ENCODE data around the gene ZFYVE28.
A peak's percentile ranks its signal among the peaks of the same experiment; 100 is the strongest.

The ZFYVE28 gene

GRCh38 chr4:2300431-2301224 is 117.8 kb downstream of the ZFYVE28 start:
- no peak for DNase-seq

- DNase-seq = no peak
Measured at GRCh38 chr4:2299794-2300193, 118.7 kb downstream of the ZFYVE28 start.

GRCh38 chr4:2298532-2298991 is 119.9 kb downstream of the ZFYVE28 start:
- DNase-seq = no peak

- no peak for DNase-seq
Measured at GRCh38 chr4:2297606-2298531, 120.6 kb downstream of the ZFYVE28 start.

- DNase-seq = no peak
Measured at GRCh38 chr4:2296631-2297601, 121.5 kb downstream of the ZFYVE28 start.

GRCh38 chr4:2295900-2296442 is 122.5 kb downstream of the ZFYVE28 start:
- DNase-seq = no peak

GRCh38 chr4:2295500-2295899 is 122.9 kb downstream of the ZFYVE28 start:
- no peak for DNase-seq

- DNase-seq = no peak
Measured at GRCh38 chr4:2292646-2293108, 125.8 kb downstream of the ZFYVE28 start.

GRCh38 chr4:2291705-2292645 is 126.5 kb downstream of the ZFYVE28 start:
- DNase-seq = no peak

- DNase-seq = peak; percentile 56
Measured at GRCh38 chr4:2290974-2291704, 127.3 kb downstream of the ZFYVE28 start.

GRCh38 chr4:2290488-2290887 is 128.0 kb downstream of the ZFYVE28 start:
- DNase-seq = no peak

GRCh38 chr4:2289955-2290333 is 128.5 kb downstream of the ZFYVE28 start:
- DNase-seq = no peak

- no peak for DNase-seq
Measured at GRCh38 chr4:2289311-2289954, 129.0 kb downstream of the ZFYVE28 start.

GRCh38 chr4:2288051-2288541 is 130.3 kb downstream of the ZFYVE28 start:
- no peak for DNase-seq

- no peak for DNase-seq
Measured at GRCh38 chr4:2287594-2287915, 130.9 kb downstream of the ZFYVE28 start.

GRCh38 chr4:2286904-2287593 is 131.4 kb downstream of the ZFYVE28 start:
- no peak for DNase-seq

- DNase-seq = no peak
Measured at GRCh38 chr4:2285613-2286381, 132.6 kb downstream of the ZFYVE28 start.

GRCh38 chr4:2284934-2285612 is 133.4 kb downstream of the ZFYVE28 start:
- peak; percentile 28 for DNase-seq
